Activated CD8-positive, alpha-beta T cell treated with anti-CD3 and anti-CD28 coated beads for 36 hours (primary cell): ENCODE measurements around the gene ACTR1A. TPM values are rescaled to one million over a fixed set of nuclear protein-coding genes. Genes with fewer than 3 reads are reported as not detected.
A peak's percentile ranks its signal among the peaks of the same experiment; 100 is the strongest.

Source experiments
- ATAC-seq: fragments of 200-7000 bp; cut with Tn5 transposase; one replicate; pipeline ENCODE4 v1.10.0; 2021; ENCODE audit warnings: mild to moderate bottlenecking, moderate library complexity
- CTCF ChIA-PET: fragments of 350-600 bp; sonication (Branson Sonifier 250); formaldehyde crosslinking; loops from one replicate; lab custom pipeline; 2021; ENCODE audit warnings: antibody characterized with exemption; lab: Charles Lee
- POLR2A ChIA-PET: fragments of 350-600 bp; sonication (Branson Sonifier 250); formaldehyde crosslinking; loops from one replicate; lab custom pipeline; 2021; ENCODE audit warnings: antibody characterized with exemption; lab: Charles Lee
- DNase-seq: peaks from one replicate; pipeline ENCODE4 v3.0.0-alpha.2; 2020
- H3K27ac Mint-ChIP-seq: one replicate; pipeline ENCODE4 v1.8.0; 2021; ENCODE audit warnings: mild to moderate bottlenecking, mixed read lengths
- H3K27me3 Mint-ChIP-seq: one replicate; pipeline ENCODE4 v1.8.0; 2021; ENCODE audit warnings: mixed read lengths
- H3K36me3 Mint-ChIP-seq: one replicate; pipeline ENCODE4 v1.8.0; 2021; ENCODE audit warnings: low read depth, mixed read lengths
- H3K4me1 Mint-ChIP-seq: one replicate; pipeline ENCODE4 v1.8.0; 2021; ENCODE audit warnings: low read depth, mixed read lengths
- H3K4me3 Mint-ChIP-seq: one replicate; pipeline ENCODE4 v1.8.0; 2021; ENCODE audit warnings: mild to moderate bottlenecking, moderate library complexity, mixed read lengths
- H3K9me3 Mint-ChIP-seq: one replicate; pipeline ENCODE4 v1.8.0; 2021; ENCODE audit warnings: mixed read lengths
- intact Hi-C: fragments of 100-400 bp; cut with micrococcal nuclease; formaldehyde crosslinking; loops from one replicate; pipeline ENCODE4 v1.10.0; 2022
- total RNA-seq, 2 experiments: library from RNA; stranded (reverse); gene quantifications; one replicate each; pipeline ENCODE4 v1.2.3, GENCODE V29; 2021
- TF ChIP-seq, protein P1 (sequence below): fragments of 200-600 bp; IDR thresholded peaks from one replicate; pipeline ENCODE4 v1.8.0; 2022; ENCODE audit warnings: antibody characterized with exemption, mild to moderate bottlenecking

ACTR1A gene
- total RNA-seq, 2 experiments from 2014 or later, result 47.1 to 51.3 TPM

DNA sequence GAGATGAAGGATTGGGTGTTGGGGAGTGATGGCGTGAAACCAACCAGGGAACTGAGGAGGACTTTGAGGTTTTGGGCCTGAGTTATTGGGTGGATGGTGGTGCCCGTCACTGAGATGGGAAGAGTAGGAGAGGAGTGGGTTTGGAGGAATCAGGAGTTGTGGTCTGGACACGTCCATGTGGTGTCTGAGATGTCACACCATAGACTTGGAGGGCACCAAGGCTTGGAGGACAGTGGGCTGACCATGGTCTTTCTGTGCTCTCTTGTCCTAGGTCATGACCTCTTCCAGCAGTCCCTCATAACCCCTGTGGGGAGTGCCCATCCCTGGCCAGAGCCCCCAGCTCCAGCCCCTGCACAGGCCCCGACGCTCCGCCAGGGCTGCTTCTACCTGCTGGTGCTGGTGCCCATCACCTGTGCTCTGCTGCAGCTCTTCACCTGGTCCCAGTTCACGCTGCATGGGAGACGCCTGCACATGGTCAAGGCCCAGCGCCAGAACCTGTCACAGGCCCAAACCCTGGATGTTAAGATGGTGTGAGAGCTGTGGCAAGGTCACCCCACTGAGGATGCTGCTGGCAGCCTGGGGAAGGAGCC lies 27.0 kb downstream of the ACTR1A start:
- Mint-ChIP-seq H3K4me1 (peaks cover 29% of the 10 kb centered on the region), H3K27ac (no peak overlapping the region), H3K9me3 (no peaks in the 10 kb centered on the region), H3K27me3 (no peaks in the 10 kb centered on the region), H3K36me3 (peaks cover 18% of the 10 kb centered on the region), H3K4me3 (no peak overlapping the region)
- DNase-seq (no peak), ATAC-seq (no peak)
- intact Hi-C loops, result loop anchor here (10.0 kb wide), 1 partner anchor 241 kb away; no protein-coding TSS in a partner anchor
- POLR2A ChIA-PET, result interaction anchor here (0.6 to 1.5 kb wide), 3 partner anchors 40 to 206 kb away, joined by 3 to 4 read pairs (median 3); no protein-coding TSS in a partner anchor
- TF ChIP-seq, protein P1, sequence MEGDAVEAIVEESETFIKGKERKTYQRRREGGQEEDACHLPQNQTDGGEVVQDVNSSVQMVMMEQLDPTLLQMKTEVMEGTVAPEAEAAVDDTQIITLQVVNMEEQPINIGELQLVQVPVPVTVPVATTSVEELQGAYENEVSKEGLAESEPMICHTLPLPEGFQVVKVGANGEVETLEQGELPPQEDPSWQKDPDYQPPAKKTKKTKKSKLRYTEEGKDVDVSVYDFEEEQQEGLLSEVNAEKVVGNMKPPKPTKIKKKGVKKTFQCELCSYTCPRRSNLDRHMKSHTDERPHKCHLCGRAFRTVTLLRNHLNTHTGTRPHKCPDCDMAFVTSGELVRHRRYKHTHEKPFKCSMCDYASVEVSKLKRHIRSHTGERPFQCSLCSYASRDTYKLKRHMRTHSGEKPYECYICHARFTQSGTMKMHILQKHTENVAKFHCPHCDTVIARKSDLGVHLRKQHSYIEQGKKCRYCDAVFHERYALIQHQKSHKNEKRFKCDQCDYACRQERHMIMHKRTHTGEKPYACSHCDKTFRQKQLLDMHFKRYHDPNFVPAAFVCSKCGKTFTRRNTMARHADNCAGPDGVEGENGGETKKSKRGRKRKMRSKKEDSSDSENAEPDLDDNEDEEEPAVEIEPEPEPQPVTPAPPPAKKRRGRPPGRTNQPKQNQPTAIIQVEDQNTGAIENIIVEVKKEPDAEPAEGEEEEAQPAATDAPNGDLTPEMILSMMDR, result no peak
- CTCF ChIA-PET, result interaction anchor here (1.0 kb wide), 1 partner anchor 55 kb away, joined by 3 read pairs; the partner anchor contains the start of gene FBXL15

DNA sequence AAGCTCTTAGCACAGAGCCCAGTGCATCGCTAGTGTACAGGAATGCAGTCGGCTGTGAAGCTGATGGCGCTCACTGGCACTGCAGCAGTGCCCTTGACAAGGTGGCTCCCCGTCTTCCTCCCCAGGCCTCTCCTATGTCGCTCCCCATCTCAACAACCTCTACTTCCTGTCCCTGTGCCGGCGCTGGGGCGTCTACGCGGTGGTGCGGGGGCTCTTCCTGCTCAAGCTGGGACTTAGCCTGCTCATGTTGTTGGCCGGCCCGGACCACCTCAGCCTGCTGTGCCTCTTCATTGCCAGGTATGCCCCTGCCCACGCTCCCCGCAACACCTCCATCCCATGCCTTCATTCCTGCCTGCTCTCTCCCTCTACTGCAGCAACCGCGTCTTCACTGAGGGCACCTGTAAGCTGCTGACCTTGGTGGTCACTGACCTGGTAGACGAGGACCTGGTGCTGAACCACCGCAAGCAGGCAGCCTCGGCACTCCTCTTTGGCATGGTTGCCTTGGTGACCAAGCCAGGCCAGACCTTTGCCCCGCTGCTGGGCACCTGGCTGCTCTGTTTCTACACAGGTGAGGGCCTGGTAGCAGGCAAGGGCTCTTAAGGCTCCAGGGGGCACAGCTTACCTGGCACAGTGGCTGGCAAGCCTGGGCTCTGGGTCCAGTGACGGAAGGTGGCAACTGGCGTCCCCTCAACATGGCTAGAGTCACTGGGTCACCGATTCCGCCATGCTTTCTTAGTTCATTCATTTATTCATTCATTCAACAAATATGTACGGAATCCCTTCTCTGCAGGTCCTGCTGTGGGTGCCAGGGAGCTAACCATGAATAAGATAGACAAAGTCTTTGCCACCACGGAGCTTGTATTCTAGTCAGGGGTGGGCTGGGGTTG lies 28.8 kb downstream of the ACTR1A start:
- DNase-seq (peak; percentile 41), ATAC-seq (peak; percentile 84)
- TF ChIP-seq, protein P1, result no peak
- ChIA-PET CTCF (interaction anchor here (0.8 to 1.7 kb wide), 6 partner anchors 12 to 244 kb away, joined by 3 to 10 read pairs (median 4); no protein-coding TSS in a partner anchor), POLR2A (interaction anchor here (1.4 to 1.5 kb wide), 3 partner anchors 12 to 38 kb away, joined by 4 to 7 read pairs (median 5); partner anchors contain the start of gene C10orf95)
- Mint-ChIP-seq H3K4me1 (peaks cover 23% of the 10 kb centered on the region), H3K27ac (peak overlapping the region; percentile 72), H3K36me3 (peaks cover 10% of the 10 kb centered on the region), H3K9me3 (no peaks in the 10 kb centered on the region), H3K27me3 (no peaks in the 10 kb centered on the region), H3K4me3 (no peak overlapping the region)
- intact Hi-C loops, result loop anchor here (10.0 kb wide), 1 partner anchor 239 kb away; no protein-coding TSS in a partner anchor

DNA sequence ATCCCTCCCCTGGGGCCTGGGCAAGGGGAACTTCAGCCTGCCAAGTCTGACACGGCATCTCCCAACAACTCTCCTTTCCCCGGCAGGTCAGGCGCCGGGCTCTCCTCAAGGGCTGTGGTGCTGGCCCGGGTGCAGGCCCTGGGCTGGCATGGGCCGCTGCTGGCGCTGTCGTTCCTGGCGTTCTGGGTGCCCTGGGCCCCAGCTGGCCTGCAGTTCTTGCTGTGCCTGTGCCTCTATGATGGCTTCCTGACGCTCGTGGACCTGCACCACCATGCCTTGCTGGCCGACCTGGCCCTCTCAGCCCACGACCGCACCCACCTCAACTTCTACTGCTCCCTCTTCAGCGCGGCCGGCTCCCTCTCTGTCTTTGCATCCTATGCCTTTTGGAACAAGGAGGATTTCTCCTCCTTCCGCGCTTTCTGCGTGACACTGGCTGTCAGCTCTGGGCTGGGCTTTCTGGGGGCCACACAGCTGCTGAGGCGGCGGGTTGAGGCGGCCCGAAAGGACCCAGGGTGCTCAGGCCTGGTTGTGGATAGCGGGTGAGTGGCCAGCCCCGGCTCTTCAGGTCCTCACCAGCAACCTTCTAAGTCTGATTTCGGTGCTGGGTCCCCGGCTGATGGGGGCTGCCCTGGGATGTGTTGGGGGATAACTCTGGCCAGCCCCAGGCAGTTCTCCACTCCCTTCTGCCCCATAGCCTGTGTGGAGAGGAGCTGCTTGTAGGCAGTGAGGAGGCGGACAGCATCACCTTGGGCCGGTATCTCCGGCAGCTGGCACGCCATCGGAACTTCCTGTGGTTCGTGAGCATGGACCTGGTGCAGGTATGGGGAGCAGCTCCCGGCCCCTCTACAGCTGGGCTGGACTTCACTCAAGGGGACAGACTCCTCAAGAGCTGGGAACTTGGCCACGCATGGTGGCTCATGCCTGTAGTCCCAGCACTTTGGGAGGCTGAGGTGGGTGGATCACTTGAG lies 31.6 kb downstream of the ACTR1A start:
- peaks cover 16% of the 10 kb centered on the region for H3K4me1 Mint-ChIP-seq
- peaks cover 12% of the 10 kb centered on the region for H3K36me3 Mint-ChIP-seq
- H3K4me3 Mint-ChIP-seq, result no peak overlapping the region
- ChIA-PET CTCF (interaction anchor here (0.9 to 1.7 kb wide), 2 partner anchors 33 to 239 kb away, joined by 3 read pairs; no protein-coding TSS in a partner anchor), POLR2A (interaction anchor here (0.8 to 1.5 kb wide), 2 partner anchors 9 to 30 kb away, joined by 3 to 7 read pairs; no protein-coding TSS in a partner anchor)
- ATAC-seq (no peak), DNase-seq (no peak)
- no peaks in the 10 kb centered on the region for H3K9me3 Mint-ChIP-seq
- no peaks in the 10 kb centered on the region for H3K27me3 Mint-ChIP-seq
- TF ChIP-seq, protein P1, result no peak
- intact Hi-C loops, result loop anchor here (10.0 kb wide), 1 partner anchor 236 kb away; no protein-coding TSS in a partner anchor
- H3K27ac Mint-ChIP-seq, result no peak overlapping the region

DNA sequence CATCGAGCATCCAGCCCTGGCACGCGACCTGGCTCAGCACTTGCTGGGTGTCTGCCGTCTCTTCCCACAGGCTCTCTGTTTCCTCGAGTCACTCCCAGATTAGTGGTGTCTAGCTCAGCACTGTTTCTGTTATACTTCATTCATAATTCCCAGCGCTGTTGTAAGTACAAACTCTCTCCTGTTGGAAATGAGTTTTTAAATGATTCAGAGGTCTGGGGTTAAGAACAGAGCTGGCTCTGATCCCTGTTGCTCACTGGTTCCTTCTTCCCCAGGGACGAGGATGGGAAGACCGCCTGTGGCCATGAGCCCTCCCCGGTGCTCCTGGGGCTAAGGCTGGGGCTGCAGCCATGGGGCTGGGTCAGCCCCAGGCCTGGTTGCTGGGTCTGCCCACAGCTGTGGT lies 33.8 kb downstream of the ACTR1A start:
- Mint-ChIP-seq H3K4me3 (no peak overlapping the region), H3K36me3 (peaks cover 7% of the 10 kb centered on the region), H3K27me3 (no peaks in the 10 kb centered on the region), H3K27ac (no peak overlapping the region), H3K4me1 (peaks cover 16% of the 10 kb centered on the region), H3K9me3 (no peaks in the 10 kb centered on the region)
- DNase-seq (no peak), ATAC-seq (no peak)
- intact Hi-C loops, result no loop called here
- TF ChIP-seq, protein P1, result no peak
- CTCF ChIA-PET, result interaction anchor here (0.8 to 1.3 kb wide), 3 partner anchors 17 to 237 kb away, joined by 3 read pairs; partner anchors contain the start of gene C10orf95
- POLR2A ChIA-PET, result no interaction called here
